COR-L47 (cell line): ENCODE measurements around the gene ACAA1.
"Not testable (repeated sequence)": the region's sequence is repeated elsewhere in the genome, so short reads cannot be mapped to it uniquely, and the experiment has no call there.

ENCODE experiments used
- DNase-seq: peaks from one replicate; lab custom pipeline; 2025; lab: John Stamatoyannopoulos, UW

ACAA1 gene

GRCh38 chr3:38154033-38154494, 17.1 kb upstream of the ACAA1 start:
- no peak for DNase-seq

GRCh38 chr3:38153221-38153620, 16.3 kb upstream of the ACAA1 start:
- DNase-seq, result no peak

GRCh38 chr3:38152609-38153008, 15.7 kb upstream of the ACAA1 start:
- DNase-seq, result no peak

DNA sequence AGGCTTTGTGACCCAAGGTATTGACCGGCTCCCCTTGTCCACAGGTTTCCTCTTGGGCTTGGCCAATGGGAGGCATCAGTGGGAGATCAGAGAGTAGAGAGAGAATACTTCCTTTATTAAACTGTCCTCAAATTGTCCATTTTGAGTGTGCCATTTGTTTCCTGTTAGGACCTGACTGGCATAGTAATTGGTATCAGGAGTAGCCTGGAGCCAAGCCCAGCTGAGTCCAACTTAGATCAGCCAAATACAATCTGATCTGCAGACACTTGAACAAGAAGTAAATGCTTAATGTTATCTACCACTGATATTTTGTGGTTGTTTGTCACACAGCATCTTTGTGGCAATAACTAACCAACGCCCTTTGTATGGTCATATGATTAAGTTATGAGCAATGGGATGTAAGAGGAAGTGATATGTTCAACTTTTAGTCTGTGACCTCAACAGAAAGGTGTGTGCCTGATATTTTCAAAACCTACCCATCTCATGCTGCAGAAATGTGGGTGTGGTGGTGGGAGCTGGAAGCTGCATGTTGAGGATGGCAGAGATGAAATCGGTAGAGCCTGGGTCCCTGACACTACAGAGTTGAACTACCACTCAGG, 14.8 kb upstream of the ACAA1 start:
- no peak for DNase-seq

DNA sequence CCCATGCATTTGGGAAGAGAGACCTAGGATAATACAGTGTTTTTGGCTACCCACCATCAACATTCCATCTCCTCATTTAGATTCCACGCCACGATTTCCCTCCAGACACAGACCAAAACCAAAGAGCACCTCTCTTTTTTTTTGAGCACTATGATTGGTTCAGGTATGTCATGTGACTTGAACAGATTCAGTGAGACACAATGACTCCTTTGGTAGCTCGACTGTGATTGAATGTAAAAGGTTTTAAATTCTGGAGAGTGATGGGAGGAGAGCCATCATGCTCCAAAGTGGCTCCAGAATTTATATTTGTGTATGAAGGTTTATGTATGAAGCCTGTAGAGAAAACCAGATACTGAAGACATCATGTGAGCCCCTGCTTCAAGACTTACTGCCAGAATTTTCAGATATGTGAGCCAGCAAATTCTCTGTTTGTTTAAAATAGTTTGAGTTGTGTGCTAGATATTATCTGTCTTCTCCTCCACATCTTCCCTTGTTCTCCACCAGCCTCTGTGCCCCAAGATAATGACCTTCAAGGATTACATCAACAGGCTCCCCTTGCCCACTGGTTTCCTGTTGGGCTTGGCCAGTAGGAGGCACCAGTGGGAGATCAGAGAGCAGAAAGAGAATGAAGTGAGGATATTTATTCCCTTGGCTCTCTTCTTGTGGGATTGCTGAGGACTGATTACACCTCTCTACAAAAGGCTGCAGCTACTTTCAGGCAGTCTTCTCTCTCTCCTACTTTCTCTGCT, 14.0 kb upstream of the ACAA1 start:
- no peak for DNase-seq

- DNase-seq, result no peak
These were observed 12.8 kb upstream of the ACAA1 start for GRCh38 chr3:38149708-38150107.

DNA sequence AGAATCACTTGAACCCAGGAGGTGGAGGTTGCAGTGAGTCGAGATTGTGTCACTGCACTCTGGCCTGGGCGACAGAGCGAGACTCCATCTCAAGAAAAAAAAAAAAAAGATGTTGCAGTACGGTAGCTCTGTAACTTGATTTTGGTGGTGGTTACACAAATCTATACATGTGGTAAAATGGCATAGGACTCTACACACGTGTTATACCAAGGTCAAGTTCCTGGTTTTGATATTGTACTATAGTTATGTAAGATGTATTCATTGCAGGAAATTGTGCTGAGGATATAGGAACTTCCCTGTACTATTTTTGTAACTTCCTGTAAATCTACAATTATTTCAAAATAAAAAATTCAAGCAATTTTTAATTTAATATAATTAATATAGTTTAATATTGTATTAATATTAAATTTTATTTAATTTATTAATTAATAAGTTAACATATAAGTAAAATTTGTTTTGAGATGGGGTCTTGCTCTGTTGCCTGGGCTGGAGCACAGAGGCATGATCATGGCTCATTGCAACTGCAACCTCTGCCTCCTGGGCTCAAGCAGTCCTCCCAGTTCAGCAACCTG, 11.5 kb upstream of the ACAA1 start:
- DNase-seq, result no peak

GRCh38 chr3:38147421-38147820, 10.5 kb upstream of the ACAA1 start:
- DNase-seq, result no peak

DNA sequence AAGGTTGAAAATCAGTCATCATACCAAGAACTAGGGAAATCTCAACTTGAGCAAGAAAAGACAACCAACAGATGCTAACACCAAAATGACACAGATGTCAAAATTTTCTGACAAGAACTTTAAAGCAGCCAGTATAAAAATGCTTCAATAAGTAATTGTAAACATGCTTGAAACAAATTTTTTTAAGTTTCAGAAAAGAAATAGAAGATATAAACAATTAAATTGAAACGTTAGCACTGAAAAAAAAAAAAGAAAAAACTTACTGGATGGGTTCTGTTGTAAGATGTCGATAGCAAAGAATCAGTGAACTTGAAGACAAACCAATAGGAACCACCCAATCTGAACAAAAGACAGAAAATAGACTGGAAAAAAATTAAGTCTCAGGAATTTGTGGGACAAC, 9.6 kb upstream of the ACAA1 start:
- DNase-seq, result no peak

DNA sequence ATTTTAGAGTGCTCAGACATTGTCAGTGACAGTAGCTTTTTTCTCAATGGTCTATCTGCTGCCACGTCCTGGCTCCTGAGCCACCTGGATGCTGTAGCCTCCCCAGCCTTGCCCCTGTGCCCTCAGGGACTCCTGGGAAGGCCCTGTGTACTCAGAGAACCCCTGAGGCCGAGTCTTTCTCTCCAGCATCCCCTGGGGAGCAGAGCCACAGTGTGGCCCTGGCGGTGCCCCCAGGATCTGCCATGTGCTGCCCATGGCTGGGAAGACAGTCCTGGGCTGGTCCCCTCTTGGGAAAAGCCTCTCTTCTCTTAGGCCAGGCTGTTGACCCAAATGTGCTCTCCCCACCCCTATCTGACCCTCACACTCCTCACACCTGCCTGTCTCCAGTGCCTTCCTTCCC, 6.6 kb upstream of the ACAA1 start:
- no peak for DNase-seq

- DNase-seq, result no peak
These were observed 6.0 kb upstream of the ACAA1 start for GRCh38 chr3:38142959-38143358.

GRCh38 chr3:38141952-38142273, 5.0 kb upstream of the ACAA1 start:
- DNase-seq, result no peak

- no peak for DNase-seq
These were observed 4.4 kb upstream of the ACAA1 start for GRCh38 chr3:38141173-38141951.

DNA sequence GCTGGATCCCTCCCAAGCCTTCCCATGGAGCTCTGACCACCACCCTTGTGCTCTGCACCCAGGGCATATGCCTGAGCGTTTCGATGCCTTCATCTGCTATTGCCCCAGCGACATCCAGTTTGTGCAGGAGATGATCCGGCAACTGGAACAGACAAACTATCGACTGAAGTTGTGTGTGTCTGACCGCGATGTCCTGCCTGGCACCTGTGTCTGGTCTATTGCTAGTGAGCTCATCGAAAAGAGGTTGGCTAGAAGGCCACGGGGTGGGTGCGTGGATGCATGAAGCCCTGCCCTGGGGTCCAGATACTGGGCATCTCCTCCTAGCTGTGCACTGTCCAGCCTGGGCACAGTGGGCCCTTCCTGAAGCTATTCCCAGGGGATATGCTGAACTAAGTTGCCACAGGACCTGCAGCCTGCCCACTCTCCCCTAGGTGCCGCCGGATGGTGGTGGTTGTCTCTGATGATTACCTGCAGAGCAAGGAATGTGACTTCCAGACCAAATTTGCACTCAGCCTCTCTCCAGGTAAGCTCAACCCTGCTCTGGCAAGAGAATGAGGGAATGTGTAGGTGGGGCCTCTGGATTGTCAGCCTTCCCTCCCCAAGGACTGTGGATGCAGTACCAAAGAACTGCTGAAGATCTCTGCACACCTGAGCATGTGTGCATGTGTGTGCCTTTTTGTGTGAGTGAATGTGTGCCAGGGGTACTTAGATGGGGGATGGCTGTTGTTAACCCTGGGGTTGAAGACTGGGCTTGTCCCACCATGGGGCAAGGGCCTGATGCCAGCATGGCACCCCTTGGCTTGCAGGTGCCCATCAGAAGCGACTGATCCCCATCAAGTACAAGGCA, 3.6 kb upstream of the ACAA1 start:
- no peak for DNase-seq

GRCh38 chr3:38139652-38140051, 2.7 kb upstream of the ACAA1 start:
- no peak for DNase-seq

DNA sequence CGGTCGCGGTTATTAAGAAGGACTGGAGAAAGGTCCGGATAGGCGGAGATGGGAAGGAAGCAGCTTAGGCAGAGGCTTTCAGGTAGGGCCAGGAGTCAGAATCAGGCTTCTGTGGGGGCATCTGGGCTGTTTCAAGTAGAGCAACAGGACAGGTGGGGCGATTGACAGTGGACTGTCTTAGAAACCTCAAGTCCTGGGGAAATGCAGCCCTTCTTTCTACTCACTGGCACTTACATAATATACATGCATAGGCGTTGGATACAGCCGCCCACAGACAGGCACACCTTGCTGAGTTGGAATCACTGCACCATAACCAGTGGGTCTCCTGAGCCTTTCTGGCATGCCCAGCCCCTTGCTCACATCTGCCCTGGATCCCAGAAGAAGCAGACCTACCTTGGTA, 2.3 kb upstream of the ACAA1 start:
- DNase-seq, result no peak

DNA sequence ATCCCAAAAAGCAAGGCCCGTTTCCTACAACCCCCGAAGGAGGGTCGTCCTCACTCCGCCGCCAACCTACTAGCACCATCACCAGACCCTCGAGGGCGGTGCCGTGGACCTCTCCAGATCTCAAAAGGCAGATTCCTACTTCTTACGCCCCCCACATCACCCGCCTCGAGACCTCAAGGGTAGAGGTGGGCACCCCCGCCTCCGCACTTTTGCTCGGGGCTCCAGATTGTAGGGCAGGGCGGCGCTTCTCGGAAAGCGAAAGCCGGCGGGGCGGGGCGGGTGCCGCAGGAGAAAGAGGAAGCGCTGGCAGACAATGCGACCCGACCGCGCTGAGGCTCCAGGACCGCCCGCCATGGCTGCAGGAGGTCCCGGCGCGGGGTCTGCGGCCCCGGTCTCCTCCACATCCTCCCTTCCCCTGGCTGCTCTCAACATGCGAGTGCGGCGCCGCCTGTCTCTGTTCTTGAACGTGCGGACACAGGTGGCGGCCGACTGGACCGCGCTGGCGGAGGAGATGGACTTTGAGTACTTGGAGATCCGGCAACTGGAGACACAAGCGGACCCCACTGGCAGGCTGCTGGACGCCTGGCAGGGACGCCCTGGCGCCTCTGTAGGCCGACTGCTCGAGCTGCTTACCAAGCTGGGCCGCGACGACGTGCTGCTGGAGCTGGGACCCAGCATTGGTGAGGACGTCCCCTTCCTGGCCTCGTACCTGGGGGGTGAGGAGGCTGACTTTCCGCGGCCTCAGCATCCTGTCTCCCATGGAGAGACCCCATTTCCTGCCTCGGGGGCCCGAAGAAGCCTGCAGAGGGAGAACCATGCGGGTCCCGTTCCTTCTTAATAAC, 1.6 kb upstream of the ACAA1 start, which contains the start of gene MYD88:
Gene MYD88 (plus strand): TSS at position 313 of the 842 bp plus-strand sequence. CDS start 40 bp downstream, at position 353.
- no peak for DNase-seq

DNA sequence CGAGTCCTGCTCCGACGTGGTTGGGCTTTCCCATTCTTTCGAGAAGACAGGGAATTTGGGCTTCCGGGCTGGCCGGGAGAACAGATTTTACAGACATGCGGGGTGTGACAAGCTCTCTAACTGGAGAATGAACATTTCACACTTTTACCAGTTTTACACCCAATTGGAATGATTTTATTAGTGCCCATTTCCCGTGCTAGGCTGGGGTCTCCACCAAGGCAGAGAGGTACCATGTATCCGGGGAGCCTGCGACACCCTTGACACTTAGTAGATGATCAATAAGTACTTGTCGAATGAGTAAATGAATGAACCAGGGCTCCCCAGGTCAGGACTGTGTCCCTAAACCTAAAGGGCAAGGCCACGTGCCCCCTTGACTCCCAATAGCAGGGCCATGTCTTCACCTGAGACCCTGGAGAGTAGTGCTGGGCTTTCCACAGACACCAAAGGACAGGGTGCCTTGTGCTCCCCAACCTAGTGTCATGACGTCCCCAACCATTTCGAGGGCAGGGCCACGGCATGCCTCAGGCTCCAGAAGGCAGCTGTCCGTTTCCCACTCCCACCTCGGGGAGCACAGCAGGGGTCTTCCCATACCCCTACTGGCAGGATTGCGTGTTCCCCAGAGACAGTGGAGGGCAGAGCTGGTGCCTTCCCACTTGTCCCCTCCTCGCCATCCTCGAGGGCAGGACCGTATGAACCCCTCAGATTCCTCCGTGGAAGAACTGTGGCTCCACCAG, 855 bp upstream of the ACAA1 start:
- DNase-seq, result no peak

- DNase-seq, result no peak
These were observed 542 bp downstream of the ACAA1 start for GRCh38 chr3:38136393-38136776.

DNA sequence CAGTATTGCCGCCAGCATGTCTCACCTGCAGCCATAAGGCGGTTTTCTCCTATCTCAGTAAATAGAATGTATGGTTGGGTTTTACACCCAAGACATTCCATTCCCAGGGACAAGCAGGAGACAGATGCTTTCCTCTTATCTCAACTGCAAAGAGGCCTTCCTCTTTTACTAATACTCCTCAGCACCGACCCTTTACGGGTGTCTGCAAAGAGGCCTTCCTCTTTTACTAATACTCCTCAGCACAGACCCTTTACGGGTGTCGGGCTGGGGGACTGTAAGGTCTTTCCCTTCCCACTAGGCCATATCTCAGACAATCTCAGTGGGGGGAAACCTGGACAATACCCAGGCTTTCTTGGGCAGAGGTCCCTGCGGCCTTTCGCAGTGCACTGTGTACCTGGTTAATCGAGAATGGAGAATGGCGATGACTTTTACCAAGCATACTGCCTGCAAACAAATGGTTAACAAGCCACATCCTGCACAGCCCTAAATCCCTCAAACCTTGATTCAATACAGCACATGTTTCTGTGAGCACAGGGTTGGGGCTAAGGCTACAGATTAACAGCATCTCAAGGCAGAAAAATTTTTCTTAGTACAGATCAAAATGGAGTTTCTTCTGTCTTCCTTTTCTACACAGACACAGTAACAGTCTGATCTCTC, 1.2 kb downstream of the ACAA1 start:
- DNase-seq, result not testable (repeated sequence)
